Fibroblast of skin of back (primary cell): ENCODE data around the gene SLC27A1. TPM values are rescaled to one million over a fixed set of nuclear protein-coding genes. Genes with fewer than 3 reads are reported as not detected.

ENCODE experiments used
- DNase-seq: peaks from one replicate; pipeline ENCODE4 v3.0.0-alpha.2; 2013
- polyA plus RNA-seq, 2 experiments: library from polyadenylated mRNA; unstranded; fragments of 120-200 nt; gene quantifications; one replicate each; pipeline ENCODE4 v1.2.1, GENCODE V29; 2013; ENCODE audit not compliant: insufficient read length in 2 of 2

SLC27A1 gene
- 14.8 TPM for polyA plus RNA-seq (2013, experiment 1 of 2; ENCODE audit: insufficient read length)
- 16.7 TPM for polyA plus RNA-seq (2013, experiment 2 of 2; ENCODE audit: insufficient read length)

GRCh38 chr19:17470068-17470841 is at the start of gene SLC27A1:
Gene SLC27A1, plus strand, starts transcription at chr19:17470524. Its CDS starts 17 bp downstream, at chr19:17470541.
- DNase-seq = peak; percentile 99

GRCh38 chr19:17421942-17422341 is 48.4 kb upstream of the SLC27A1 start:
- no peak for DNase-seq

DNA sequence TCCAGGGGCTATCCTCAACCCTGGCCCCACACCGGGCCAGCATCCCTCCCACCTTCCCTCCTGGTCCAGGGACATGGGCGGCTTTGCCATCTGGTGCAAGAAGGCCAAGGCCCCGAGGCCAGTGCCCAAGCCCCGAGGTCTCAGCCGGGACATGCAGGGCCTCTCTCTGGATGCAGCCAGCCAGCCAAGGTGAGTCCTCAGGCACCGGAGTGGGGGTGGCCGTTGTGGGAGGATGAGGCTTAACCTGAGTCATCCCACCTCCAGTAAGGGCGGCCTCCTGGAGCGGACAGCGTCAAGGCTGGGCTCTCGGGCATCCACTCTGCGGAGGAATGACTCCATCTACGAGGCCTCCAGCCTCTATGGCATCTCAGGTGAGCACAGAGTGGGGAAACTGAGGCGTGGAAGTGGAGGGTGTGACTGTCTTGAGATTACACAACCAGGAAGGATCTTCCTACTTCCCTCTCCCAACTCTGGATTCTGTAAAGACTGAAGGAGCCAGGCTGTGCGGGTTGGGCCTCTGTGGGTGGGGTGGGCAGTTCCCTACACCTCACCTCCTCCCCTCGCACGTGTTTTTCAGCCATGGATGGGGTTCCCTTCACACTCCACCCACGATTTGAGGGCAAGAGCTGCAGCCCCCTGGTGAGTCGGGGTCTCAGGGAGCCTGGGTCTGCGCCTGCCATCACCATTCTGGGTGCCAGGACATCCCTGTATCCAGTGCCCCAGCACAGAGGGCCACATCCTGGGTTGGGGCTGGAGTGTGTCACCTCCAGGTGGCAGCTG is 46.7 kb upstream of the SLC27A1 start:
- no peak for DNase-seq

DNA sequence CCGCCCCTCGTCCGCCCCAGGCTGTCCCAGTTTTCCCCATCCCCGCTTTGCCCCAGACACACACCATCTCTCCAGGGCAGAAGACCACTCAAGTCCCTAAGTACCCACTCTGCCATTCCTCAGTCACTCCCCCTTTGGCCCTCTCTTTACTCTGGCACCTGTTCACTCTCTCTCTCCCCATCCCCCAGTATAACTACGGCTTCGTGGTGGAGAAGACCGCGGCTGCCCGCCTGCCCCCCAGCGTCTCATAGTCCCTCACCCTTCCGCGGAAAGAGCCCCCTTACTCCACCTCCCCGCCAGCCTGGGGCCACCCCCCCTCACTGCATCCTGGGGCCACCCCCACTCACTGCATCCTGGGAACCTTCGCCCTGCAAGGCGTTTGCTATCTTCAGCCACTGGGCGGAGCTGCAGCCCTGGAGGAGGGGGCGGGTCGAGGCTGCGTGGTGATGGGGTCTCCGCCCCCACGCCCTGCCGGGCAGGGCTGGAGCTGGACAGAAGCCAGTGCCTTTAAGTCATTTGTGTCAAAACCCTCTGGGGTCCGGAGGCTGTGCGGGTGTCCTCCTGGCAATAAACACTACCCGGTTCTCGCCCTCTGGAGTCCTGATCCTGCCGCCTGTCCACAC is 45.5 kb upstream of the SLC27A1 start:
- peak; percentile 53 for DNase-seq

DNA sequence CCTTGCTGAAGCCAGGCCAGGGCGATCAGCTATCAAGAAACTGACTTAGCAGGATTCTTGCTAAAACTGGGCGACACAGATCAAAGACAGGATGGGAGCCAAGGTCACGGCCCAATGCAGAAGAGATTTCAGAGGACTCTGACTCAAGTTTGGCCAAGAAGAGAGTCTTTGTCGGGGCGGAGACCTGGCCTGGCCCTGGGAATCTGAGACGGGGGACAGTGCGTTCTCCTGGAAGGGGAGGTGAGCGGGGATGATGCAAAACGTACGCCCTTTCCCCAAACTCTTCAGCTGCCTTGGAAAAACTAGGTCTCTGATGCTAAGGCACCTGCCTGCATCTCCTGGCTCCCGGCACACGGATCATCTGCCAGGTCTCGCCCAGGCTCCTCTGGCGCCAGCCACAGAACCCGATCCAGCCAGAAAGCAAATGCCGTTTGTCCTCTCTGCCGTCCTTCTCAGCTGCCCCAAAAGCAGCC is 40.6 kb upstream of the SLC27A1 start:
- DNase-seq = no peak

GRCh38 chr19:17431417-17431816 is 38.9 kb upstream of the SLC27A1 start:
- no peak for DNase-seq

DNA sequence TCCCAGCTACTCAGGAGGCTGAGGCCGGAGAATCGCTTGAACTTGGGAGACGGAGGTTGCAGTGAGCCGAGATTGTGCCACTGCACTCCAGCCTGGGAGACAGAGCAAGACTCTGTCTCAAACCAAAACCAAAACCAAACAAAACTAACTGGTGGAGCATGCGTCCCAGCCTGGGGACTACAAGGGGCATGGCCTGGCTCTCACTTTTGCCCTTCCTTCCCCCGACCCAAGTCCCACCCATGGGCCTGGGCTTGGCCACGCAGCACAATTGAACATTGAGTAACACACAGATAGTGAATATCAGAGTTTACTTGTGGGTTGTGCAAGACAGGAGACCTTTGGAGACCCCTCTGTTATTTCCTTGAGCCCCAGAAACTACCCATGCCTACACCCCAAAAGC is 35.1 kb upstream of the SLC27A1 start:
- no peak for DNase-seq

- no peak for DNase-seq
Observed at GRCh38 chr19:17436094-17436873, 34.0 kb upstream of the SLC27A1 start.

GRCh38 chr19:17436874-17437267 is 33.5 kb upstream of the SLC27A1 start:
- no peak for DNase-seq

GRCh38 chr19:17441241-17442021 is 28.9 kb upstream of the SLC27A1 start:
- no peak for DNase-seq

DNA sequence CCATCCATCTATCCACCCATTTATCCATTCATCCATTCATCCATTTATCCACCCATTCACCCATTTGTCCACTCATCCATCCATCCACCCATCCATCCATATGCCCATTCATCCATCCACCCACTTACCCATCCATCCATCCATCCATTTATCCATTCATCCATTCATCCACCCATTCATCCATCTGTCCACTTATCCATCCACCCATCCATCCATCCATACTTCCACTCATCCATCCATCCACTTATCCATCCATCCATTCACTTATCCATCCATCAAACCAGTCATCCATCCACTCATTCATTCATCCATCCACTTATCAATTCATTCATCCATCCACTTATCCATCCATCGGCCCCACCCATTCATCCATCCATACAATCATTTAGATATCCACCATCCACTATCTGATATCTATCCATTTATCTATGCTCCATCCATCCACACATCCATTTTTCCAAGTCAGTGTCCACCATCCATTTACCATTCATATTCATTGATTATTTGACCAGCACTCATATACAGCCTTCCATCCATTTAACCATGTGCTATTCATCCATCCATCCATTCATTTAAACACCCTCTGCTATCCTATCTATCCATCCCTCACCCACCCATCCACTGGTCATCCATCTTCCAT is 24.7 kb upstream of the SLC27A1 start:
- no peak for DNase-seq

DNA sequence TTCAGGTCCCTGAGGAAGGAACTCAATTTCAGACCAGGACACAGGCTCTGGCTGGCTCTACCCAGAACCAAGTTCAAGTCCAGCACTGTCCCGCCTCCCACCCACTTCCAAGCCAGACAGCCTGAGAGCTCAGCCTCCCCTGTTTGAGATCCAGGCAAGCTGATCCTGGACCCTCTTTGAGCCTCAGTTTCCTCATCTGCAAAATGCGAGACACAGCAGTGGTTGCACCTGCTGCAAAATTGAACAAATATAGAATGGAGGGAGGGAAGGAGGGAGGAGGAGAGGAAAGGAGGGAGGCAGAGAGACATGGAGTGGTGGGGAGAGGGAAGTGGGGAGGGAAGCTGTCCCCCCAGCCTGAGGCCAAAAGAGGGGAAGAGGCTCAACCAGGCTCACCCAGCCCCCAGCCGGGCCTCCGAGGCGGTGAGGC is 22.6 kb upstream of the SLC27A1 start:
- no peak for DNase-seq

DNA sequence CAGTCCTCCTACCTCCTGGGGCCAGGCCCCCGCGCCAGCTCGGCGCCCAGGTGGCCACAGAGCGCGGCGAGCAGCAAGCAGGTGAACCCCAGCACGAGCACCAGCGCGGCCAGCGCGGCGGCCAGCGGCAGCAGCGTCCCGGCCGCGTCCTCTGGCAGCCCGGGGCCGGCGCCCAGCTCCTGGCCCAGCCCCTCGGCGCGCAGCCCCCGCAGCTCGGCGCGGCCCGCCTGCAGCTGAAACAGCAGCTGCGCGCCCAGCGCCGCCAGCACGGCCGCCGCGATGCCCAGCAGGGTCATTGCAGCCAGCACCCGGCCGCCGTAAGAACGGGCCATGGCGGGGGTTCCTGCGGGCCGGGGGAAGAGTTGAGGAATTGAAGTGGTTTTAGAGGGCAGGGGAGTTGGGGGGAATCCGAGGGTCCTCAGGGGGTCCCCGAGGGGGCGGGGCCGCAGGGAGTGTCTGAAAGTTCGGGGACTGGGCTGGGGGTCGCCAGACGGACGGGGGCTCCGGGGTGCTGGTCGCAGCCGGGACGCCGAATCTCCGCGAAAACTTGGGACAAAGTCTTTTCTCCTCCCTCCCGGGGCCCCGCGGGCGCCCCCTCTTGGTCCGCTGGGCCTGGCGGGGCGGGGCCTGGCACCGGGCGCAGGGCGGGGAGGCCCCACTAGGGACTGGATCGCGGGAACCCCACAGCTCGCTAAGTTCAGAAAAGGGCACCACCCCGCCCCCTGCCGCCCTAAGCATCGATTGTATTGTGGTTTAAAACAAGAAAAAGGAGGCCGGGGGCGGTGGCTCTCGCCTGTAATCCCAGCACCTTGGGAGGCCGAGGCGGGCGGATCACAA is 22.0 kb upstream of the SLC27A1 start, which contains the start of gene TMEM221:
Gene TMEM221 (minus strand): TSS at position 538 of the 837 bp plus-strand sequence. CDS start 206 bp downstream, at position 332.
- DNase-seq = peak; percentile 31

DNA sequence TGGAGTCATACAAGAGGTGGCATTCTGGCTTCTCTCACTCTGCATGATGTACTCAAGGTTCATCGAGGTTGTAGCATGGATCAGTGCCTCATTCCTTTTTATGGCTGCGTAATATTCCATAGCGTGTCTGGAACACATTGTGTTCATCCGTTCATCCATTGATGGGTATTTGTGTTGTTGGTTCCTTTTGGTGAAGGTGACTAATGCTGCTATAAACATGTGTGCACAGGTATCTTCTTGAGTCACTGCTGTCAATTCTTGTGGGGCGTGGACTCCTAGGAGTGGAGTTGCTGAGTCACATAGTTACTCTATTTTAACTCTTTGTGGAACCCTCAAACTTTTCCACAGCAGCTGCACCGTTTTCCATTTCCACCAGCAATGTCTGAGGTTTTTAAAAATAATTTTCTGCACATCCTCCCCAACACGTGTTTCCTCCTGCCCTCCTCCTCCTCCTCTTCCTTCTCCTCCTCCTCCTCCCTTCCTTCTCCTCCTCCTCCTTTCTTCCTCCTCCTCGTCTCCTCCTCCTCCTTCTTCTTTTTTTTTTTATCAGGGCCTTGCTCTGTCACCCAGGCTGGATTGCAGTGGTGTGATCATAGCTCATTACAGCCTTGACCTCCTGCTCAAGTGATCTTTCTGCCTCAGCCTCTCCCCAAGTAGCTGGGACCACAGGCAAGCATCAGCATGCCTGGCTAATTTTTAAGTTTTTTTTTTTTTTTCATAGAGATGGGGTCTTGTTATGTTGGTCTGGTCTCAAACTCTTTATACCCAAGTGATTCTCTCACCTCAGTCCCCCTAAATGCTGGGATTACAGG is 19.9 kb upstream of the SLC27A1 start:
- no peak for DNase-seq

- DNase-seq = no peak
Observed at GRCh38 chr19:17451820-17452219, 18.5 kb upstream of the SLC27A1 start.

DNA sequence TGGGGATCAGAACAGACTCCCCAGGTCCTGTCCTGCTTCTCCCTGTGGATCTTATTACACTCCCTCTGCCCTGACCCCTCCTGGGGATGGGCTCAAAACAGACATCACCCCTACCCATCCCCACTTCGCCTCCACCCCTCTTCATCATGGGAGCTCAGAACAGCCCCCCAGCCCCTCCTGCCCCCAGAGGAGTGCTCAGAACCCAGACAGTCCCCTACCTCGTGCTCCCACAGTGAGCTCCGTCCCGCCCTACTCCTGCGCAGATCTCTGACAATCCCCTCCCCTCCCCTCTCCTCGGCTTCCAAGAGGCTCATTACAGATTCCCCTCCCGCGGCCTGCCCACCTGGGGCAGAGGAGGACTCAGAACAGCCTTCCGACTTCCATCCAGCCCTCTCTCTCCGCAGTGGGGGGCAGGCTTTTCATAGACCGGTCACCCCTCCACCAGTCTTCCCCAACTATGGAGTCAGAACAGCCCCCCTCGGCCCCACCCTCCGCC is 15.7 kb upstream of the SLC27A1 start:
- DNase-seq = no peak

DNA sequence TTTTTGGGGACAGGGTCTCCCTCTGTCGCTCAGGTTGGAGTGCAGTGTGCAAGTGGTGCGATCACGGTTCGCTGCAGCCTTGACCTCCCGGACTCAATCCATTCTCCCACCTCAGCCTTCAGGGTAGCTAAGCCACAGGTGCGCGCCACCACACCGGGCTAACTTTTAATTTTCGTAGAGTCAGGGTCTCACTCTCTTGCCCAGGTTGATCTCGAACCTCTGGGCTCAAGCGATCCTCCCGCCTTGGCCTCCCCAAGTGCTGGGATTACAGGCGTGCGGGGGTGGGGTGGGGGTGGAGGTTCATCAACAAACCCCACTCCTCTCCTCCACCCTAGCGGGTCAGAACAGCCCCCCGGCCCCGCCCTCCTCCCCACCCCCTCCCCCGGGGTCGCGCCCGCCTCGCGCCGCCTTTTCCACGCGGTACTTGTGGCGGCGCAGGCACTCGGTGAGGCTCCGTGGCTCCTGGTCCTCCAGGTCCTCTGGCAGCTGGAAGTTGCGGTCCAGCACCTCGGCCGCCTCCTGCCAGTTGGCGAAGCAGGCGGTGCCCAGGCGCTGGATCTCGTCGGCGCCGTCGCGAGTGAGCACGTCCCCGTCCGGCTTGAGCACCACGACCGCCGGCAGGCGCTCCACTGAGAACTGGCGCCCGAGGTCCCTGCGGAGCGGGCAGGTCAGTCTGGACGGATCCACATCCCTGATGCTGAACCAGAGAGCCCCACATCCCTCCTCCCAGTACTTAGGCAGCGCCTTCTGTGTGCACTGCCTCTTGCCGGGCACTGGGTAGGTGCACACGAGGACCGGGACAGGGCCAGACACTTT is 14.8 kb upstream of the SLC27A1 start:
- DNase-seq = no peak

- no peak for DNase-seq
Observed at GRCh38 chr19:17456127-17456526, 14.2 kb upstream of the SLC27A1 start.
